ENCODE measurements around the gene PSMB7.

- TF ChIP-seq MYC (IDR thresholded peaks at IDR 0.05; ENCODE audit: low read depth, low read length) (no peak), POLR2A (IDR thresholded peaks at IDR 0.05; ENCODE audit: extremely low read depth, insufficient read length) (no peak)
- TF ChIP-seq, protein P1, sequence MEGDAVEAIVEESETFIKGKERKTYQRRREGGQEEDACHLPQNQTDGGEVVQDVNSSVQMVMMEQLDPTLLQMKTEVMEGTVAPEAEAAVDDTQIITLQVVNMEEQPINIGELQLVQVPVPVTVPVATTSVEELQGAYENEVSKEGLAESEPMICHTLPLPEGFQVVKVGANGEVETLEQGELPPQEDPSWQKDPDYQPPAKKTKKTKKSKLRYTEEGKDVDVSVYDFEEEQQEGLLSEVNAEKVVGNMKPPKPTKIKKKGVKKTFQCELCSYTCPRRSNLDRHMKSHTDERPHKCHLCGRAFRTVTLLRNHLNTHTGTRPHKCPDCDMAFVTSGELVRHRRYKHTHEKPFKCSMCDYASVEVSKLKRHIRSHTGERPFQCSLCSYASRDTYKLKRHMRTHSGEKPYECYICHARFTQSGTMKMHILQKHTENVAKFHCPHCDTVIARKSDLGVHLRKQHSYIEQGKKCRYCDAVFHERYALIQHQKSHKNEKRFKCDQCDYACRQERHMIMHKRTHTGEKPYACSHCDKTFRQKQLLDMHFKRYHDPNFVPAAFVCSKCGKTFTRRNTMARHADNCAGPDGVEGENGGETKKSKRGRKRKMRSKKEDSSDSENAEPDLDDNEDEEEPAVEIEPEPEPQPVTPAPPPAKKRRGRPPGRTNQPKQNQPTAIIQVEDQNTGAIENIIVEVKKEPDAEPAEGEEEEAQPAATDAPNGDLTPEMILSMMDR (IDR thresholded peaks at IDR 0.05; ENCODE audit: low read depth, low read length) = no peak
These were observed 28.9 kb upstream of the PSMB7 start for GRCh38 chr9:124444166-124444565.

Measured in NB4 (cell line).